NCI-H2171 (cell line): Measurements from ENCODE around the gene WARS2.

Source experiments
- DNase-seq: peaks from one replicate; lab custom pipeline; 2025; lab: John Stamatoyannopoulos, UW

The WARS2 gene

DNA sequence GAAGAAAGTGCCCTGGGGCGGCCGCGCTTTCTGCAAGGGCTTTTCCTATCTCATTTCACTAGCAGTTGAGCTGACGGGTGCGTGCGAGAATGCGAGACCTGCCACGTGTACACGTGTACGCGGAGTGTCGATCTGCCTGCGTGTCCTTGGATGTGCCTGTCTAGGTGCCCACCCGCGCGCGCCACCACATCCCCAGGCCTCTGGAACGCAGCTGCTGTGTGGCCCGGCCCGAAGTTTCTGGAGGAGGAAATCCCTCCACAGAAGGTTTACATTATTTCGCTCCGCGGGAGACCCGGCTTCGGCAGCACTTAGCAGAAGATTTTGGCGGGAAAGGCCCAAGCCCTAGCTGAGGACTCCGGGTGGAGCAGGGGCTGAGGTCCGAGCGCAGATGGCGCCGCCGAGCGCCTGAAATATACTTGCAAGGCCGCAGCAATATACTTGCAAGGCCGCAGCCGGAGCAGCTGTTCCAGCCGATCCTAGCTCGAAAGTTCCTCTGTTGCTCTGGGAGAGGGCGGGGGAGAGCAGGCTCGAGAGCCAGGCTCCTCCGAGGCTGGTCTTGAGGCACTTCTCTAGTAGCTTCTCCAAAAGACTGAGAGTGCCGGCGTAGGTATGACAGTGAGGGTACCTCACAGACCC, 156.2 kb downstream of the WARS2 start:
- no peak for DNase-seq

DNA sequence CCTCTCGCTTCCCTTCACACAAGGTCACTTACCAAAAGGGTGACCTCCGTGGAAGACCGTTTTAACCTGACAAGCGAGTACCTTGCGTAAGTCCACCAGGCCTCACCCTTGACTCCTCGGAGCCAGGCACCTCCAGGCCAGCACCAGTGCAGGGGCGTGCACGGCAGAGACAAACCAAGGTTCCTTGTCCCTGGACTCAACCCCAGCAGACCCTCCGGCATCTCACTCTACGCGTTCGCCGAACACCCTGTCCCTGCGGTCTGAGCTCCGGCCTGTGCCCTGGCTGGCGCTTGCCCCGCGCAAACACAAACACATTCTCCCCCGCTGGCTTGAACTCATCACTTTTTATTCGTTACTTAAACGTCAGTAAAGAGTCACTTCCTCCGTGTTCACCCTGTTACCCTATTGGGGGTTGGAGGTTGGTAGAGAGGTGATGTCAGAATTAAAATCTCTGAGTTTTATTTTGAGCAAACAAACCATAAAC, 156.9 kb downstream of the WARS2 start:
- DNase-seq = no peak

DNA sequence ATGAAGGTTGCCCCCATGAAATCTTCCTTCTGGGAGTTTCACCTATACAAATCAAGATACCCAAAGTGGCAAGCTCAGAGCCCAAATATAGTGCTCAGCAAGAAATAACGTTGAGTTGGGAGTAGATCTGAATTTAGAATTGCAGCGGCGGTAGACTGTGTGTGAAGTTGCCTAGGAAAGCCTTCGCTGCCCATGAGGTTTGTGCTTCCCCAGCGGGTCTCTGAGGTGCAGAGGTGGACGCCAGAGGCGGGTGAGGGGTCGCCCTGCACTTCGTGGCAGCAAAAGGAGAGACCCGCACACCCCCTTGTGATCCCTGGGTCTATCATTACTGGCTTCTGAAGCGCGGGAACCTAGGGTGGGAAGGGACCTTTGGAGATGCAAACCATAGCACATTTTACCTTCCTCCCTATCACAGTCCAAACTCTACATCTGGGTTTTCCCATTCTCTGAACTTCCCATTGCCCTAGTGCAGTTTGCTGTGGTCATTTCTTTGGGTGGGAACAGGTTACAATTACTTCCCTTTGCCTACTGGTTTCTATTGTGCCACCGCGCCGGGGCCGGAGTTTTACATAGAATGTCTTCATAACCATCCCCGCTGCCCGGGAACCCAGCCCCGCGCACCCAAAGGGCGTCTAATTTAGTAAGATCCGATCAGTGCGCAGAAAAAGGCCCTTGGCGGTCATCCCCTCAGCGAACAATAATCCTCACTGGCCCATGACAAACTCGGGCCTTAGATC, 157.5 kb downstream of the WARS2 start:
- no peak for DNase-seq

DNA sequence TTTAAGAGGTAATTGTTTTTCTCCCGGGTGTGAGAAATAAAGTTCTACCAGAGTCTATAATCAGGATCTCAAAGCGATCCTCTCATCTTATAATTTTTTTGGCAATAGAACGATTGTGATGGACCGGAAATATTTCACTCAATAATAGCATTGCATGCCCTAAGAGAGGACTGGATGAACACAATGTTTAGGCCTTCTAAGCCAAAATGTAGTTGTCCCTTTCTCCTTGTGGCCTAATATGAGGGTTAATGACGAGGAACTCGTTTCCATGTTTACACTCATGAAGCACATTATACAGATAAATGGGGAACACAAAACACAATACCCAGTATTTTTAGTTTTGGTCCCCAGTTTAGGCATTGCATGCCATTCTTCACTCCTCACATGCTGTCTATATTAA, 158.2 kb downstream of the WARS2 start:
- DNase-seq = no peak

DNA sequence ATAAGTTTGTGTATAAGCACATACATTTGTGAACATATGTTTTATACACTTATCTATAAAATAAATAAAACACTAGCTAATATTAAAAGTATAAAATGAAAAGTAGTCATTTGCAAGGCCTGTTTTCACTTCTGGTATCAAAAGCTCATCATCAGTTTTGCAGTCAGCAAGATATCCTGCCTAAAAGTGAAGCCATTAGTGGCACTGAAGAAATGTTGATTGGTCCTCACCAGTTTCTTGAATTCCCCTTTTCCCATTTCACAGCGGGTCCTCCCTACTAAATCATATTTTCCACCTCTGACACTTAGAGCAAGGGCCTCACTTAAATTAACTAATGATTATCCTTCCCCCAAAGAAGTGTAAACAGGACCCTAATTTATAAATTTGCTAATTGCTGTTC, 159.0 kb downstream of the WARS2 start:
- no peak for DNase-seq
